ENCODE results near the gene STK40.

The STK40 gene

DNA sequence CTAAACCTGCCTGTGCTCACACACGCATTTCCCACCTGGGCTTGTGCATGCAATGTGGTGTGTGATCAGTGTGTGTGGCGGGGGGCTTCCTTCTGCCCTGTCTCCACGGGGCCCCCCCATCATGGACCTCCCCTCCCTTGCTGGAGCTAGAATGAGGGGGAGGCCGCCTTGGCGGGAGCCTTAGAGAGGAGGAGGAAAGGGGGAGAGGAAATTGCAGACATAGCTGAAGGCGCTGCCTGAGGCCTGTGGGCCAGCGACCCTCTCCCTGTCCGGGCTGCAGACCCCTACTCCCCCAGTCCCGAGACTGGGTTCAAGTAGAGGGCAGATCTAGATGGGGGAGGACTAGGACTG lies 61.4 kb downstream of the STK40 start:
- DNase-seq (ENCODE audit: low spot score), result no peak
- TF ChIP-seq CTCF (IDR thresholded peaks at IDR 0.05; ENCODE audit: extremely low read depth, insufficient read depth, missing control alignments), result no peak
- in situ Hi-C loops (cut with MboI; ENCODE audit: low pct_unique_long_range_greater_than_20kb, low sequenced_read_pairs, unreplicated experiment), result no loop called here

- peak; percentile 74 for DNase-seq (ENCODE audit: low spot score)
- in situ Hi-C loops (cut with MboI; ENCODE audit: low pct_unique_long_range_greater_than_20kb, low sequenced_read_pairs, unreplicated experiment), result no loop called here
- no peak for TF ChIP-seq CTCF (IDR thresholded peaks at IDR 0.05; ENCODE audit: extremely low read depth, insufficient read depth, missing control alignments)
Measured at GRCh38 chr1:36323636-36324352, 61.9 kb downstream of the STK40 start, which contains the start of gene EVA1B. Gene EVA1B (minus strand): TSS chr1:36323645. CDS start chr1:36323037, 608 bp downstream.

GRCh38 chr1:36322786-36323635 lies 62.7 kb downstream of the STK40 start:
- in situ Hi-C loops (cut with MboI; ENCODE audit: low pct_unique_long_range_greater_than_20kb, low sequenced_read_pairs, unreplicated experiment), result no loop called here
- peak; percentile 77 for DNase-seq (ENCODE audit: low spot score)
- no peak for TF ChIP-seq CTCF (IDR thresholded peaks at IDR 0.05; ENCODE audit: extremely low read depth, insufficient read depth, missing control alignments)

DNA sequence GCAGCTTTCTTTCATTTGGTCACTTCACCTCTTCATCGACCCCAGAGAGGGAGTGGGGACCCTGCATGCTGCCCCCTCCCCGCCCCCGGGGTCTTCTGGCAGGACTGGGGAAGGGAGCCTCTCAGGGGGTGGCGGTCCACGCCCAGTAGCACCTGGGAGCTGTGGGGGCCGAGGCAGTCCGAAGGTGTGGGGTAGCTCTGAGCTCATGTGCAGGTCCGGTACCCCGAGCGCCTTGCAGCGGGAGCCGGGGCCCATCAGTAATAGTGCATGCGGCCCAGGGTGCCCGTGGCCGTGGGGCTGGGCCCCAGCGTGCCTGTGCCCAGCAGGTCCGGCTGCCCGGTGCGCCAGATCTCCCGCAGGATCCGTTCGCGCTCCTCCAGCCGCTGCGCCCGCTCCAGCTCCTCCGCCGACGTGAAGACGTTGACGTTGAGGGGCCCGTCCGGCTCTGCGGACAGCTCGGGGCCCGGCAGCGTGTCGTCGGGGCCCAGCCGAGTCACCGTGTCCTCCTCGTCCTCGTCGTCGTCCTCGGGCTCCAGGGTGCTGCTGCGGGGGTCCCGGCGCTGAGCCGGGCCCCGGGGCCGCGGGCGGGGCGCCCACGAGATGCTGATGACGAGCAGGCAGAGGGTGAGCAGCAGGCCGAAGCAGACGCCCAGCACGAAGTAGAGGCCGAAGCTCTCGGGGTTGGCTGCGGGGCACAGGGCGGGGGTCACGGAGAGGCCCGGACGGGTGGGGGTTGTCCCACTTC lies 63.5 kb downstream of the STK40 start:
- no peak for TF ChIP-seq CTCF (IDR thresholded peaks at IDR 0.05; ENCODE audit: extremely low read depth, insufficient read depth, missing control alignments)
- in situ Hi-C loops (cut with MboI; ENCODE audit: low pct_unique_long_range_greater_than_20kb, low sequenced_read_pairs, unreplicated experiment), result no loop called here
- DNase-seq (ENCODE audit: low spot score), result no peak

DNA sequence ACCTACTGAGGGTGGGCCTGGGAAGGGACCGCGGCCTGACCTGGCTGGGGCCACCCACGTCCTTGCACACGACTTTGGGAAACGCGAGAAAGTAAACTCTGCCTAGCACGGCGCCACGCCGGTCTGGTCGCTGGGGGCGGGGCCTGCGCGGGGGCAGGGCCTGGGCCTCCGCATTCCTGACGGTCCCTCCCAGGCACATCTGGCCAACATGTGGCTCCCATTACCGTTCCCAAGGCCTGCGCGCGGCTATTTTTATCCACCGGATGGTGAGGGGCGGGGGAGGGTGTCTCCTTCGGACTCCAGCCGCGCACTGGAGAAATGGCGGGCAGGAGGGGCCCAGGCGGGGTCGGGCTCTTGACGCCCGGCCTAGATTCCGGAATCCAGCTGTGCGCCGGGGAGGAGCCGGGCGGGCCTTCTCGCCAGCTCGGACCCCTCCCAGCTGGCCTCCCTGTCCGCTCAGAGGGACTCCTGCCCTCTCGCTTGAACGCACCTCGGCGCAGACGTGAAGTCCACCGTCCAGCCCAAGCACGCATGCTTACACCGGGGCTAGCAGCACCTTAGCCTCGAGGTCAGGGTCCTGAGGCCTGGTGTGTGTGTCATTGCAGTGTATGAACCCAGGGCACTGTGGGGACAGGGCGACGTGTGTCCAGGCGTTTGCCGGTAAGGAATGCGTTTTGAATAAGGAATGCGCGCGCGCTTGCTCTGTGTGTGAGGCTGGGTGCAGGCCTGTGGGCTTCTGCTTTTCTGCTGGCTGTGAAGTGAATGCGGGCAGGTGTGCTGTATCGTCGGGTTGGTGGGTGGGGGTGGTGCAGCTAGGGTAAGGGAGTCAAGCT lies 64.4 kb downstream of the STK40 start:
- TF ChIP-seq CTCF (IDR thresholded peaks at IDR 0.05; ENCODE audit: extremely low read depth, insufficient read depth, missing control alignments), result no peak
- in situ Hi-C loops (cut with MboI; ENCODE audit: low pct_unique_long_range_greater_than_20kb, low sequenced_read_pairs, unreplicated experiment), result no loop called here
- DNase-seq (ENCODE audit: low spot score), result no peak

GRCh38 chr1:36320767-36321118 lies 65.0 kb downstream of the STK40 start:
- TF ChIP-seq CTCF (IDR thresholded peaks at IDR 0.05; ENCODE audit: extremely low read depth, insufficient read depth, missing control alignments), result no peak
- in situ Hi-C loops (cut with MboI; ENCODE audit: low pct_unique_long_range_greater_than_20kb, low sequenced_read_pairs, unreplicated experiment), result no loop called here
- no peak for DNase-seq (ENCODE audit: low spot score)
